Natural killer cell (primary cell): ENCODE measurements around the gene ITPR1. TPM values are rescaled to one million over a fixed set of nuclear protein-coding genes. Genes with fewer than 3 reads are reported as not detected.

ENCODE experiments used
- ATAC-seq, 3 donors: fragments of 150-1000 bp in 2 of 3; fragments of 200-7000 bp in 1 of 3; cut with Tn5 transposase; 1 replicate in 1 of 3; 2 replicates in 2 of 3; pipeline ENCODE4 v1.10.0; 2021; ENCODE audit warnings: mild to moderate bottlenecking in 2 of 3, moderate library complexity in 2 of 3
- DNase-seq, 2 donors: peaks; one replicate each; pipeline versions ENCODE4 v3.0.0 to v3.0.0-alpha.2; 2013 to 2021; ENCODE audit warnings: mixed read lengths in 1 of 2
- H3K27ac ChIP-seq: one replicate; pipeline ENCODE4 v1.5.1; 2013; ENCODE audit warnings: mild to moderate bottlenecking, low read length
- H3K27me3 ChIP-seq: one replicate; pipeline ENCODE4 v1.6.1; 2013; ENCODE audit warnings: low read length; ENCODE audit not compliant: control insufficient read depth, insufficient read depth
- H3K36me3 ChIP-seq: one replicate; pipeline ENCODE4 v1.6.1; 2013; ENCODE audit warnings: low read length; ENCODE audit not compliant: control insufficient read depth, insufficient read depth
- H3K4me1 ChIP-seq: one replicate; pipeline ENCODE4 v1.6.1; 2013; ENCODE audit warnings: low read length; ENCODE audit not compliant: control insufficient read depth, insufficient read depth
- H3K4me3 ChIP-seq: one replicate; pipeline ENCODE4 v1.5.1; 2013; ENCODE audit warnings: low read length
- H3K9me3 ChIP-seq: one replicate; pipeline ENCODE4 v1.6.1; 2013; ENCODE audit warnings: low read length; ENCODE audit not compliant: control insufficient read depth, insufficient read depth
- H3K27ac Mint-ChIP-seq, 2 donors: one replicate each; pipeline ENCODE4 v1.8.0; 2022; ENCODE audit warnings: mild to moderate bottlenecking in 2 of 2, mixed read lengths in 2 of 2, moderate library complexity in 1 of 2
- H3K27me3 Mint-ChIP-seq, 2 donors: one replicate each; pipeline ENCODE4 v1.8.0; 2022; ENCODE audit warnings: low read depth in 2 of 2, mixed read lengths in 2 of 2
- H3K36me3 Mint-ChIP-seq: one replicate; pipeline ENCODE4 v1.8.0; 2022; ENCODE audit warnings: mixed read lengths
- H3K4me1 Mint-ChIP-seq, 2 donors: one replicate each; pipeline ENCODE4 v1.8.0; 2022; ENCODE audit warnings: mixed read lengths in 2 of 2
- H3K4me3 Mint-ChIP-seq: one replicate; pipeline ENCODE4 v1.8.0; 2022; ENCODE audit warnings: mild to moderate bottlenecking, moderate library complexity, mixed read lengths
- H3K9me3 Mint-ChIP-seq, 2 donors: one replicate each; pipeline ENCODE4 v1.8.0; 2022; ENCODE audit warnings: mixed read lengths in 2 of 2
- WGBS: methylation state at CpG from one replicate; pipeline ENCODE4 v1.1.7; 2013; ENCODE audit warnings: missing lambda C conversion rate; ENCODE audit not compliant: insufficient coverage; 5-methylcytosine and 5-hydroxymethylcytosine counted together
- intact Hi-C: fragments of 100-400 bp; cut with micrococcal nuclease; formaldehyde crosslinking; loops from one replicate; pipeline ENCODE4 v1.14.2; 2022
- total RNA-seq, 4 donors: library from RNA; stranded (reverse); fragments of 120-200 nt in 1 of 4; gene quantifications; one replicate each; pipeline versions ENCODE4 v1.2.3 to v1.2.4, GENCODE V29; 2013 to 2022
- TF ChIP-seq, protein P1 (sequence below): fragments of 200-600 bp; IDR thresholded peaks from one replicate; pipeline ENCODE4 v1.8.0; 2022; ENCODE audit warnings: antibody characterized with exemption

ITPR1 gene
- total RNA-seq, 3 donors from 2014 or later (not counting 1 experiment from before 2014, with no cell fraction given) = 86.7 to 123 (median 94.8) TPM

DNA sequence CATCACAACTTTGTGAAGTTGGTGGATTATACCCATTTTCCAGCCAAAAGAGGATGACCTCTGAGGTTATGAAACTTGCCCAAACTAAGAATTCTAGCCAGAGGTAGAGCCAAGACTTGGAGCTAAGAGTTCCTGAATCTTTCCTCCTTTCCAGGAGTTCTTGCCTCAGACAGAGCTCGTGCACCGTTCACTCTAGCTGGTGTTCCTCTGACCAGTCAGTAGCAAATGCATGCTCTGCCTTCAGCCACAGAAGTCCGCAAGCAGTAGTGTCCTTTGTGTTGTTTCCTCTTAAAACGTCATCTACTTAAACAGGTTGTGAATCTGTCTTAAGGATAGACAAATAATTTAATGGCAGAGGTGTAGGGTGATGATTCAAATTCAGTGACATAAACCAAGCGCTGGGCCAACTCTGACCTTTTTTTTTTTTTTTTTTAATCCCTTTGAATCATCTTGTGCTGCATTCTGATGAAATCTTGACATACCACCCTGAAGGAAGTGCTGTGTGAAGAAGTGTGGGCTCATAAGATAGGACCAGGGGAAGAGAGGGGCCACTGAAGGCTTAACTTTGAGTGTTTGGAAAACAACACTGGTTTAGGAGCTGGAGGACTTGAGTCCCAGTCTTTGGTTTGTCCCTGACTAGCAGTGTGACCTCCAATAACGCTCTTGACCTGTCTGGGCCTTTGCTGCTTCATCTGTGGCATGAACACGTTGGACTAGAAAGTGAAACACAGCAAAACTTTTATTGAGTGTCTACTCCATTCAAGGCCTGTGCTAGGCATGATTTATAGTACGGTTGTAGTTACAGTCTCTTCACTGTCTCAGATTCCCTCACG, 53.4 kb downstream of the ITPR1 start:
- no peaks in the 10 kb centered on the region for H3K27me3 ChIP-seq
- H3K36me3 ChIP-seq = no peaks in the 10 kb centered on the region
- ATAC-seq (no peak), DNase-seq (no peak)
- no peak overlapping the region for H3K4me3 Mint-ChIP-seq
- intact Hi-C loops = no loop called here
- no peaks in the 10 kb centered on the region for H3K4me1 ChIP-seq
- peaks cover 28 to 31% of the 10 kb centered on the region in 2 donors for H3K4me1 Mint-ChIP-seq
- TF ChIP-seq, protein P1, sequence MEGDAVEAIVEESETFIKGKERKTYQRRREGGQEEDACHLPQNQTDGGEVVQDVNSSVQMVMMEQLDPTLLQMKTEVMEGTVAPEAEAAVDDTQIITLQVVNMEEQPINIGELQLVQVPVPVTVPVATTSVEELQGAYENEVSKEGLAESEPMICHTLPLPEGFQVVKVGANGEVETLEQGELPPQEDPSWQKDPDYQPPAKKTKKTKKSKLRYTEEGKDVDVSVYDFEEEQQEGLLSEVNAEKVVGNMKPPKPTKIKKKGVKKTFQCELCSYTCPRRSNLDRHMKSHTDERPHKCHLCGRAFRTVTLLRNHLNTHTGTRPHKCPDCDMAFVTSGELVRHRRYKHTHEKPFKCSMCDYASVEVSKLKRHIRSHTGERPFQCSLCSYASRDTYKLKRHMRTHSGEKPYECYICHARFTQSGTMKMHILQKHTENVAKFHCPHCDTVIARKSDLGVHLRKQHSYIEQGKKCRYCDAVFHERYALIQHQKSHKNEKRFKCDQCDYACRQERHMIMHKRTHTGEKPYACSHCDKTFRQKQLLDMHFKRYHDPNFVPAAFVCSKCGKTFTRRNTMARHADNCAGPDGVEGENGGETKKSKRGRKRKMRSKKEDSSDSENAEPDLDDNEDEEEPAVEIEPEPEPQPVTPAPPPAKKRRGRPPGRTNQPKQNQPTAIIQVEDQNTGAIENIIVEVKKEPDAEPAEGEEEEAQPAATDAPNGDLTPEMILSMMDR = no peak
- WGBS = 77% methylated on average over 8 of the region's 9 CpGs
- H3K27ac ChIP-seq = no peak overlapping the region
- no peak overlapping the region for H3K4me3 ChIP-seq
- no peaks in the 10 kb centered on the region for H3K36me3 Mint-ChIP-seq
- H3K9me3 ChIP-seq = no peaks in the 10 kb centered on the region
- H3K27ac Mint-ChIP-seq = no peak overlapping the region
- H3K27me3 Mint-ChIP-seq = no peaks in the 10 kb centered on the region
- H3K9me3 Mint-ChIP-seq = no peaks in the 10 kb centered on the region

DNA sequence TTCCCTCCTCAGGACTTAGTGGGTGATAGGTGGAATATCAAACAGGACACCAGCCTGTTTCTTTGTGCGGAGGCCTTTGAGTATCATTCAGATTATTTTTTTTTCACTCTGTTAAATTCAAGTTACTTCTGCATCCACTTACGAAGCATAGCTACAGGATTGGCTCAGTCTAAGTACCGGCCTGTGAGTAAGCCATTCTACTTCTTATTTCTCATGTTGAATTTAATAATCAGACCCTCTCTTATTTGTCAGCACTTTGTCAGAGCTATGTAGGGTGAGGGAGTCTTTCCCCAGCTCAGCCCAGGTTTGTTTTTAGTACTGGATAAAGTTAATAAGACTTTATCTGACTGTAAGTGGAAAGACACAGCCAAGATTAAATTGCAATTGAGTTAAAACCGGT, 54.7 kb downstream of the ITPR1 start:
- Mint-ChIP-seq H3K9me3 (no peaks in the 10 kb centered on the region), H3K27ac (no peak overlapping the region), H3K4me1 (peaks cover 16 to 25% of the 10 kb centered on the region in 2 donors), H3K4me3 (no peak overlapping the region), H3K36me3 (no peaks in the 10 kb centered on the region), H3K27me3 (no peaks in the 10 kb centered on the region)
- intact Hi-C loops = no loop called here
- Histone ChIP-seq H3K4me1 (no peaks in the 10 kb centered on the region), H3K27ac (no peak overlapping the region), H3K4me3 (no peak overlapping the region), H3K36me3 (no peaks in the 10 kb centered on the region), H3K9me3 (no peaks in the 10 kb centered on the region), H3K27me3 (no peaks in the 10 kb centered on the region)
- no peak for DNase-seq
- TF ChIP-seq, protein P1 = no peak
- no peak for ATAC-seq
- 89% methylated on average over 4 of the region's 4 CpGs for WGBS

GRCh38 chr3:4548356-4548755, 55.2 kb downstream of the ITPR1 start:
- WGBS = 83% methylated on average over 3 of the region's 4 CpGs
- DNase-seq (no peak), ATAC-seq (no peak)
- TF ChIP-seq, protein P1 = no peak
- H3K27me3 Mint-ChIP-seq = no peaks in the 10 kb centered on the region
- H3K36me3 ChIP-seq = no peaks in the 10 kb centered on the region
- H3K4me3 ChIP-seq = no peak overlapping the region
- H3K4me3 Mint-ChIP-seq = no peak overlapping the region
- no peaks in the 10 kb centered on the region for H3K9me3 ChIP-seq
- no peaks in the 10 kb centered on the region for H3K36me3 Mint-ChIP-seq
- H3K9me3 Mint-ChIP-seq = no peaks in the 10 kb centered on the region
- no peaks in the 10 kb centered on the region for H3K4me1 ChIP-seq
- H3K27me3 ChIP-seq = no peaks in the 10 kb centered on the region
- H3K27ac ChIP-seq = no peak overlapping the region
- no peak overlapping the region for H3K27ac Mint-ChIP-seq
- intact Hi-C loops = no loop called here
- H3K4me1 Mint-ChIP-seq = peaks cover 12 to 25% of the 10 kb centered on the region in 2 donors
